Measurements from ENCODE around the gene SOX6. TPM values are rescaled to one million over a fixed set of nuclear protein-coding genes. Genes with fewer than 3 reads are reported as not detected.

SOX6 gene
- total RNA-seq, 1 experiment from 2014 or later, result 0.21 TPM

GRCh38 chr11:16216831-16217230, 139.5 kb downstream of the SOX6 start:
- in situ Hi-C loops (cut with HindIII; ENCODE audit: low pct_unique_long_range_greater_than_20kb, low sequenced_read_pairs), result no loop called here
- BruUV-seq (replicated peaks), result no TSS peak
- ChIA-PET CTCF (no interaction called here), POLR2A (no interaction called here)
- H3K4me3 ChIP-seq (ENCODE audit: low read depth in 2 of 2, low read length in 2 of 2), result no peak overlapping the region
- H3K9me3 ChIP-seq (ENCODE audit: control insufficient read depth, insufficient read depth, low read depth, low read length), result no peaks in the 10 kb centered on the region
- H3K4me1 ChIP-seq (ENCODE audit: control insufficient read depth, insufficient read depth, low read length), result no peaks in the 10 kb centered on the region
- no peak for ATAC-seq
- TF ChIP-seq POLR2AphosphoS5 (IDR thresholded peaks at IDR 0.05; ENCODE audit: low read depth, low read length) (no peak), REST (IDR thresholded peaks at IDR 0.05; ENCODE audit: insufficient read depth in 1 of 2, low read depth in 2 of 2, low read length in 1 of 2) (no peak), TCF7L2 (IDR thresholded peaks at IDR 0.05; ENCODE audit: low read depth, low read length) (no peak), CTCF (IDR thresholded peaks at IDR 0.05) (no peak), SIN3A (IDR thresholded peaks at IDR 0.05; ENCODE audit: borderline replicate concordance, insufficient read depth, low read depth, low read length) (no peak)
- DNase-seq (ENCODE audit: low read depth, low spot score), result no peak
- intact Hi-C loops (cut with micrococcal nuclease; ENCODE audit: unreplicated experiment), result no loop called here
- no peak overlapping the region for H3K27ac ChIP-seq (ENCODE audit: low read length)
- H3K27me3 ChIP-seq (ENCODE audit: control insufficient read depth, insufficient read depth, low read length), result no peaks in the 10 kb centered on the region
- H3K36me3 ChIP-seq (ENCODE audit: control insufficient read depth, insufficient read depth, low read length), result no peaks in the 10 kb centered on the region

- ChIA-PET CTCF (no interaction called here), POLR2A (no interaction called here)
- BruUV-seq (replicated peaks), result no TSS peak
- H3K27ac ChIP-seq (ENCODE audit: low read length), result no peak overlapping the region
- H3K4me3 ChIP-seq (ENCODE audit: low read depth in 2 of 2, low read length in 2 of 2), result no peak overlapping the region
- intact Hi-C loops (cut with micrococcal nuclease; ENCODE audit: unreplicated experiment) (no loop called here), in situ Hi-C loops (cut with HindIII; ENCODE audit: low pct_unique_long_range_greater_than_20kb, low sequenced_read_pairs) (no loop called here)
- DNase-seq (ENCODE audit: low read depth, low spot score) (no peak), ATAC-seq (no peak)
- no peaks in the 10 kb centered on the region for H3K4me1 ChIP-seq (ENCODE audit: control insufficient read depth, insufficient read depth, low read length)
- H3K27me3 ChIP-seq (ENCODE audit: control insufficient read depth, insufficient read depth, low read length), result no peaks in the 10 kb centered on the region
- no peaks in the 10 kb centered on the region for H3K36me3 ChIP-seq (ENCODE audit: control insufficient read depth, insufficient read depth, low read length)
- no peaks in the 10 kb centered on the region for H3K9me3 ChIP-seq (ENCODE audit: control insufficient read depth, insufficient read depth, low read depth, low read length)
- TF ChIP-seq TCF7L2 (IDR thresholded peaks at IDR 0.05; ENCODE audit: low read depth, low read length) (no peak), REST (IDR thresholded peaks at IDR 0.05; ENCODE audit: insufficient read depth in 1 of 2, low read depth in 2 of 2, low read length in 1 of 2) (no peak), POLR2AphosphoS5 (IDR thresholded peaks at IDR 0.05; ENCODE audit: low read depth, low read length) (no peak), SIN3A (IDR thresholded peaks at IDR 0.05; ENCODE audit: borderline replicate concordance, insufficient read depth, low read depth, low read length) (no peak), CTCF (IDR thresholded peaks at IDR 0.05) (no peak)
Observed at GRCh38 chr11:16215352-16215751, 141.0 kb downstream of the SOX6 start.
